Osteoblast (primary cell): ENCODE measurements around the gene DPP6. TPM values are rescaled to one million over a fixed set of nuclear protein-coding genes. Genes with fewer than 3 reads are reported as not detected.

ENCODE experiments used
- DNase-seq: peaks from one replicate; pipeline ENCODE4 v3.0.0; 2011; ENCODE audit warnings: low spot score, mixed read lengths; ENCODE audit not compliant: insufficient read length; ENCODE audit errors: missing footprints
- H2AFZ ChIP-seq: 2 replicates; pipeline ENCODE4 v1.6.0; 2011; ENCODE audit warnings: mild to moderate bottlenecking, low read length
- H3K27ac ChIP-seq: 2 replicates; pipeline ENCODE4 v1.5.1; 2011; ENCODE audit warnings: mild to moderate bottlenecking, low read depth, low read length, moderate library complexity
- H3K27me3 ChIP-seq: 2 replicates; pipeline ENCODE4 v1.6.0; 2012; ENCODE audit warnings: mild to moderate bottlenecking, control low read depth, inconsistent platforms, low read length, moderate library complexity; ENCODE audit not compliant: insufficient read depth
- H3K36me3 ChIP-seq: 2 replicates; pipeline ENCODE4 v1.5.1; 2011; ENCODE audit warnings: mild to moderate bottlenecking, low read length, control low read depth, moderate library complexity; ENCODE audit not compliant: insufficient read depth
- H3K4me1 ChIP-seq: 2 replicates; pipeline ENCODE4 v1.5.1; 2011; ENCODE audit warnings: mild to moderate bottlenecking, low read length, control low read depth, moderate library complexity; ENCODE audit not compliant: insufficient read depth
- H3K4me2 ChIP-seq: 2 replicates; pipeline ENCODE4 v1.6.0; 2011; ENCODE audit warnings: mild to moderate bottlenecking, low read length; ENCODE audit not compliant: insufficient read depth
- H3K4me3 ChIP-seq: fragments of 200-600 bp; sonication (generic); 3 replicates; pipeline ENCODE4 v1.5.1; 2012; ENCODE audit warnings: mild to moderate bottlenecking, low read length, inconsistent platforms; ENCODE audit not compliant: insufficient read depth
- H3K79me2 ChIP-seq: 2 replicates; pipeline ENCODE4 v1.6.0; 2012; ENCODE audit warnings: mild to moderate bottlenecking, low read length, control low read depth, inconsistent platforms; ENCODE audit not compliant: insufficient read depth
- H3K9me3 ChIP-seq: 2 replicates; pipeline ENCODE4 v1.5.1; 2011; ENCODE audit warnings: low read depth, low read length, control low read depth
- H4K20me1 ChIP-seq: 2 replicates; pipeline ENCODE4 v1.6.0; 2012; ENCODE audit warnings: mild to moderate bottlenecking, low read length, control low read depth; ENCODE audit not compliant: insufficient read depth
- total RNA-seq: library from RNA; depleted of rRNA; stranded (reverse); fragments of >200 nt; gene quantifications from 2 replicates; pipeline ENCODE4 v1.2.3, GENCODE V29; 2012
- TF ChIP-seq, protein P1 (sequence below): IDR thresholded peaks from 2 replicates; pipeline ENCODE4 v1.5.1; 2011; ENCODE audit warnings: mild to moderate bottlenecking, low read depth, low read length, moderate library complexity; ENCODE audit errors: extremely low read depth

The DPP6 gene
- total RNA-seq, 1 donor, result not detected

DNA sequence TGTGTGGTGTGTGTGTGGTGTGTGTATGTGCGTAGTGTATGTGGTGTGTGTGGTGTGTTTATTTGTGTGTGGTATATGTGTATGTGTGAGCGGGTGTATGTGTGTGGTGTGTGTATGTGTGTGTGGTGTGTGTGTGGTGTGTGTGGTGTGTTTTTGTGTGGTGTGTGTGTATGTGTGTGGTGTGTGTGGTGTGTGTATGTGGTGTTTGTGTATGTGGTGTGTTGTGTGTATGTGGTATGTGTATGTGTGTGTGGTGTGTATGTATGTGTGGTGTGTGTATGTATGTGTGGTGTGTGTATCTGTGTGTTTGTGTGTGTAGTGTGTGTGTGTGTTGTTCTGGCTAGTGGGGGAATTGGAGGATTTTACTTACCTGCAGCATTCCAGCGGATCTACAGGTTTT is 523.3 kb downstream of the DPP6 start:
- H3K9me3 ChIP-seq, result peaks cover 5% of the 10 kb centered on the region
- H3K4me3 ChIP-seq, result no peak overlapping the region
- H3K4me2 ChIP-seq, result no peak overlapping the region
- no peak overlapping the region for H3K27ac ChIP-seq
- H3K36me3 ChIP-seq, result no peaks in the 10 kb centered on the region
- no peak overlapping the region for H2AFZ ChIP-seq
- no peaks in the 10 kb centered on the region for H3K4me1 ChIP-seq
- DNase-seq, result no peak
- no peaks in the 10 kb centered on the region for H3K27me3 ChIP-seq
- TF ChIP-seq, protein P1, sequence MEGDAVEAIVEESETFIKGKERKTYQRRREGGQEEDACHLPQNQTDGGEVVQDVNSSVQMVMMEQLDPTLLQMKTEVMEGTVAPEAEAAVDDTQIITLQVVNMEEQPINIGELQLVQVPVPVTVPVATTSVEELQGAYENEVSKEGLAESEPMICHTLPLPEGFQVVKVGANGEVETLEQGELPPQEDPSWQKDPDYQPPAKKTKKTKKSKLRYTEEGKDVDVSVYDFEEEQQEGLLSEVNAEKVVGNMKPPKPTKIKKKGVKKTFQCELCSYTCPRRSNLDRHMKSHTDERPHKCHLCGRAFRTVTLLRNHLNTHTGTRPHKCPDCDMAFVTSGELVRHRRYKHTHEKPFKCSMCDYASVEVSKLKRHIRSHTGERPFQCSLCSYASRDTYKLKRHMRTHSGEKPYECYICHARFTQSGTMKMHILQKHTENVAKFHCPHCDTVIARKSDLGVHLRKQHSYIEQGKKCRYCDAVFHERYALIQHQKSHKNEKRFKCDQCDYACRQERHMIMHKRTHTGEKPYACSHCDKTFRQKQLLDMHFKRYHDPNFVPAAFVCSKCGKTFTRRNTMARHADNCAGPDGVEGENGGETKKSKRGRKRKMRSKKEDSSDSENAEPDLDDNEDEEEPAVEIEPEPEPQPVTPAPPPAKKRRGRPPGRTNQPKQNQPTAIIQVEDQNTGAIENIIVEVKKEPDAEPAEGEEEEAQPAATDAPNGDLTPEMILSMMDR, result no peak
- no peaks in the 10 kb centered on the region for H3K79me2 ChIP-seq
- no peaks in the 10 kb centered on the region for H4K20me1 ChIP-seq

DNA sequence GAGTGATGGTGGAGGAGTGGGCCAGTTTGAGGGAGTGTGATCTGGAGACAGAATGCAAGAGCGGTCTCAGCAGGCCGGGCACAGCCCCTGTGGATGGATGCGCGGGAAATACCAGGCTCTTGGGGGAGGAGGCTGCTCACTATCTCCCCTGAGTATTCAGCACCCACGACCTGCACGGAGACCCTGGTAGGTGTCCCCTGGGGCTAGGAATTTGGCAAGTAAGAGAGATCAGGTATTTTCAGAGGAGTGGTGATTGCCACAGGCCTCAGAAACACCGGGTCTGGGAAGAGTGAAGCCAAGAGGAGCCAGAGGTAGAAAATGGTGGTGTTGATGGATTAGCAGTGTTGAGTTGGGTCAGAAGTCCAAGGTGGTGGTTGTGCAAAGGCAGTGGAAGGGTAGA is 524.4 kb downstream of the DPP6 start:
- no peak overlapping the region for H2AFZ ChIP-seq
- H3K27ac ChIP-seq, result no peak overlapping the region
- no peaks in the 10 kb centered on the region for H3K79me2 ChIP-seq
- TF ChIP-seq, protein P1, result no peak
- H3K4me1 ChIP-seq, result no peaks in the 10 kb centered on the region
- no peak overlapping the region for H3K4me3 ChIP-seq
- H3K4me2 ChIP-seq, result no peak overlapping the region
- peaks cover 5% of the 10 kb centered on the region for H3K9me3 ChIP-seq
- no peaks in the 10 kb centered on the region for H4K20me1 ChIP-seq
- H3K36me3 ChIP-seq, result no peaks in the 10 kb centered on the region
- no peaks in the 10 kb centered on the region for H3K27me3 ChIP-seq
- no peak for DNase-seq

DNA sequence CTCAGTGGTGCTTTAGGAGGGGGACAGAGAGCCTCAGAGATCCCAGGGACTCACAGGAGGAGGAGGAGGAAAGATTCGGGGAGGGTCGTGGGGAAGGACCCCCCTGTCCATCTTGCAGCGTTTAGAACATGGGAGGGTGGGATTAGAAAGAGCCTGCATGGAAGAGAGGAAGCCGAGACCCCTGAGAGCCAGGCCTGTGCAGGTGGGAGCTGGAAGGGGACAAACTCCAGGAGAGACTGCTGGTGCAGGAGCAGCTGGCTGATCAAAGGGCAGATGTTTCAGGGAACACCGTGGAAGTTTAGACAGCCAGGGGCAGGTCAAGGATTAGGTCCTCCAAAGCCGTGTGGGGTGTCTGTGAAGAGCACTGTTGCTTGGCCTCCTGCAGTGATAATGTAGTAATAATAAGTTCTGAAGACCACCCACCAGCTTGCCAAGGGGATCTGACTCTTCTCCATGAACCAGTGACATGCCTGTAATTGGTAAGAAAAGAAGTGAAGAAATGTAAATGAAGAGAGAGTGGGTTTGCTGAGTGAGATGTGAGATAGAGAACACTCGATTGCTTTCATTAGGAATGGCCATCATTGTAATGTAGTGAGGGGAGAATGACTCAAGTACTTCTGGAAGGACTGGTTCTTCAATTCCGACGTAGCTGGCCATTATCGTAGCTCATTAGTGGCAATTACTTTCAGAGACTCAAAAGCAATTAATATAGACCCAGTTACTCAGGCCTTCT is 525.1 kb downstream of the DPP6 start:
- no peak overlapping the region for H3K27ac ChIP-seq
- no peaks in the 10 kb centered on the region for H3K36me3 ChIP-seq
- H3K79me2 ChIP-seq, result no peaks in the 10 kb centered on the region
- no peak overlapping the region for H3K4me2 ChIP-seq
- TF ChIP-seq, protein P1, result no peak
- no peaks in the 10 kb centered on the region for H3K4me1 ChIP-seq
- H3K9me3 ChIP-seq, result peaks cover 5% of the 10 kb centered on the region
- no peak overlapping the region for H3K4me3 ChIP-seq
- H3K27me3 ChIP-seq, result no peaks in the 10 kb centered on the region
- DNase-seq, result no peak
- H4K20me1 ChIP-seq, result no peaks in the 10 kb centered on the region
- no peak overlapping the region for H2AFZ ChIP-seq

DNA sequence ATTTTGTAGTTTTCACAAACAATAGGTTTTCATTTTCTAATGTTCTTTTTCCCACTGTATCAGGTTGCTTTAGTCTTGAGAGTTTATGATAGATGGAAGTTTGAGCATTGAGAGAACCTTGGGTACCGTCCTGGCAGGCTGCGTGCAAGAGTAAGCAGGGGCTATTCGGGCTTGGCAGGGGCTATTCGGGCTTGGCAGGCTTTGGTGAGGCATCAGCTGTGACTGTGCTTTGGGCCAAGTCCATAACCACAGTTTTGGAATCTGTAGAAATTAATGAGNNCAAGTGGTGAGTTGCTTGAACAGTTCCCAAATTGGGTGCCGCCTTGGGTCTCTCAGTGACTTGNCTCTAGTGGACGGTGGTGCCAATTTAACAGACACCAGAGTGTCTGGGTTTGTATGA is 526.1 kb downstream of the DPP6 start:
- TF ChIP-seq, protein P1, result no peak
- H3K9me3 ChIP-seq, result peaks cover 5% of the 10 kb centered on the region
- H3K4me1 ChIP-seq, result no peaks in the 10 kb centered on the region
- H3K79me2 ChIP-seq, result no peaks in the 10 kb centered on the region
- no peak overlapping the region for H3K4me3 ChIP-seq
- no peak overlapping the region for H3K27ac ChIP-seq
- DNase-seq, result no peak
- no peak overlapping the region for H2AFZ ChIP-seq
- no peaks in the 10 kb centered on the region for H4K20me1 ChIP-seq
- no peaks in the 10 kb centered on the region for H3K27me3 ChIP-seq
- H3K4me2 ChIP-seq, result no peak overlapping the region
- H3K36me3 ChIP-seq, result no peaks in the 10 kb centered on the region
